ENCODE results near the gene MEX3D. TPM values are rescaled to one million over a fixed set of nuclear protein-coding genes. Genes with fewer than 3 reads are reported as not detected.

Gene MEX3D
- total and polyA plus RNA-seq, 2 donors (not counting 1 experiment from before 2014, with no cell fraction given): 0.73 to 3.0 TPM

DNA sequence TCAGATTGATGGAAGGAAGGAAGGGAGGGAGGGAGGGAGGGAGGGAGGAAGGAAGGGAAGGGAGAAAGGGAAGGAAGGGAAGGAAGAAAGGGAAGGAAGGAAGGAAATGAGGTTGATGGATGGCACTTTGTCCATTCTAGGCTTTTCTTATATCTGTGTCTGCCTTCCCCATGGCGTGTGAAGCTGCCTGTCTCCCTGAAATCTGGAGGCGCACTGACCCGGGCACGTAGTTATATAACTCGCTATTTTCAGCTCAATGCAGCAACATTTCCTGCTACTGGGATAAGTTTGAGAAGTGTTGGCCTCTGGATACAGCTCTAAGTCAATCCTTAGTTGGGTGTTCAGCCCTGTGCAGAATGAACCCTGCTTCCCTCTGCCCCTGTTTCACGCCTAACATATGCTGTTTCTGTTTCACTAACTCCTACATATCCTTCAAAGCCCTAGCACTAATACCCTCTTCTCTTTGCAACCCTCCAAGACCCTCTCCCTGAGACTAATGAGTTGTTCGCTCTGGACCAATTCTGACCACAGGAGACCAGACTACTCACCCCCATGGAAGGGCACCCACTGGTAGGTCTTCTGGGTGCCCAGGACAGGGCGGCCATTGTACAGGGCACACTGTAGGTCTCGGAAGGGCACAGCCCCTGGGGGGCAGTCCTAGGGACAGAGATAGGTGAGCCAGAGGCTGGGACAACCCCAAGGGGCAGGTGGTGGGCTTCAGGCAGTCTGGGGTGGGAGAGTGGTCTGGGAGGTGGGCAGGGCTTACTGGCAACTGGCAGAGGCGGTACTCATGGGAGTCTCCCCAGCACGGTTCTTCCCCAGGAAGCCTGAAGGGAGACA is 58.3 kb downstream of the MEX3D start:
- peaks cover 0 to 56% (median 7%) of the 10 kb centered on the region in 3 donors for H3K9me3 ChIP-seq (ENCODE audit: control extremely low read depth in 1 of 3, control insufficient read depth in 2 of 3, insufficient read depth in 1 of 3, low read length in 2 of 3)
- Mint-ChIP-seq H3K27me3 (peaks cover 38% of the 10 kb centered on the region), H3K9me3 (ENCODE audit: insufficient read depth) (no peaks in the 10 kb centered on the region), H3K27ac (no peak overlapping the region), H3K4me1 (peaks cover 11% of the 10 kb centered on the region), H3K4me3 (no peak overlapping the region)
- H3K4me1 ChIP-seq (ENCODE audit: control insufficient read depth in 2 of 2, insufficient read depth in 2 of 2, low read length in 2 of 2): peaks cover 21 to 22% of the 10 kb centered on the region in 2 donors
- DNase-seq (no peak), ATAC-seq (ENCODE audit: low read depth) (no peak)
- H3K4me3 ChIP-seq (ENCODE audit: control extremely low read depth in 1 of 5, extremely low read depth in 1 of 5, insufficient read depth in 1 of 5, low read depth in 2 of 5, low read length in 4 of 5): no peak overlapping the region
- no peak overlapping the region for H3K4me2 ChIP-seq (replicated peaks; ENCODE audit: low read depth, low read length, poor library complexity, severe bottlenecking)
- ChIA-PET POLR2A (interaction anchor here (0.6 kb wide), 1 partner anchor 429 kb away, joined by 5 read pairs; no protein-coding TSS in a partner anchor), CTCF (no interaction called here)
- no peaks in the 10 kb centered on the region for H3K79me2 ChIP-seq (ENCODE audit: control insufficient read depth, insufficient read depth, low read length)
- intact Hi-C loops (cut with micrococcal nuclease): no loop called here
- 55% methylated on average over 6 of the region's 11 CpGs for WGBS (ENCODE audit: insufficient coverage)
- no peak overlapping the region for H3K27ac ChIP-seq (ENCODE audit: low read length in 2 of 2)
- H2AFZ ChIP-seq (ENCODE audit: insufficient read depth, low read depth, low read length, poor library complexity, severe bottlenecking): no peak overlapping the region
- H4K20me1 ChIP-seq (ENCODE audit: control insufficient read depth, insufficient read depth, low read length, poor library complexity, severe bottlenecking): no peaks in the 10 kb centered on the region
- H3K9ac ChIP-seq (ENCODE audit: low read length): no peak overlapping the region
- H3K27me3 ChIP-seq (replicated peaks in 1 of 4; ENCODE audit: control extremely low read depth in 1 of 4, control insufficient read depth in 3 of 4, insufficient read depth in 4 of 4, low read length in 3 of 4): peaks cover 0 to 76% (median 16%) of the 10 kb centered on the region in 4 experiments
- H3K36me3 ChIP-seq (replicated peaks in 1 of 2; ENCODE audit: control extremely low read depth in 1 of 2, control insufficient read depth in 1 of 2, extremely low read depth in 1 of 2, insufficient read depth in 2 of 2, low read length in 1 of 2): no peaks in the 10 kb centered on the region
- TF ChIP-seq, protein P1, sequence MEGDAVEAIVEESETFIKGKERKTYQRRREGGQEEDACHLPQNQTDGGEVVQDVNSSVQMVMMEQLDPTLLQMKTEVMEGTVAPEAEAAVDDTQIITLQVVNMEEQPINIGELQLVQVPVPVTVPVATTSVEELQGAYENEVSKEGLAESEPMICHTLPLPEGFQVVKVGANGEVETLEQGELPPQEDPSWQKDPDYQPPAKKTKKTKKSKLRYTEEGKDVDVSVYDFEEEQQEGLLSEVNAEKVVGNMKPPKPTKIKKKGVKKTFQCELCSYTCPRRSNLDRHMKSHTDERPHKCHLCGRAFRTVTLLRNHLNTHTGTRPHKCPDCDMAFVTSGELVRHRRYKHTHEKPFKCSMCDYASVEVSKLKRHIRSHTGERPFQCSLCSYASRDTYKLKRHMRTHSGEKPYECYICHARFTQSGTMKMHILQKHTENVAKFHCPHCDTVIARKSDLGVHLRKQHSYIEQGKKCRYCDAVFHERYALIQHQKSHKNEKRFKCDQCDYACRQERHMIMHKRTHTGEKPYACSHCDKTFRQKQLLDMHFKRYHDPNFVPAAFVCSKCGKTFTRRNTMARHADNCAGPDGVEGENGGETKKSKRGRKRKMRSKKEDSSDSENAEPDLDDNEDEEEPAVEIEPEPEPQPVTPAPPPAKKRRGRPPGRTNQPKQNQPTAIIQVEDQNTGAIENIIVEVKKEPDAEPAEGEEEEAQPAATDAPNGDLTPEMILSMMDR (IDR thresholded peaks at IDR 0.05): no peak
- no peak for TF ChIP-seq EZH2 (IDR thresholded peaks at IDR 0.05; ENCODE audit: borderline replicate concordance, insufficient read depth, low read depth, low read length, poor library complexity, severe bottlenecking)

DNA sequence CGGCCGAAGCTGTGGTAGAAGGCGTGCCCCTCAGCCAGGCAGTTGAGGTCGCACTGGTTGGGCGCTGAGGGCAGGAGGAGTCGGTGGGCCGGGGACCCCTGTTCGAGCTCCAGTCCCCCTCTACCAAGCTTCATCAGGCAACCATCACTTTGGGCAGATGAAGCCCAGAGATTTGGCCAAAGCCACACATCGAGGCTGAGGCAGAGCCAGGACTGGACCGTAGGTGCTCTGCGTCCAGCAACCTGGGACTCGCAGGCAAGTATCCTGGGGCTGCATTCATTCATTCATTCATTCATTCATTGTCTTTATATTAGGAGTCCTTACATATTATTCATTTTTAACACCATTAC is 59.6 kb downstream of the MEX3D start:
- WGBS (ENCODE audit: insufficient coverage): 29% methylated on average over 10 of the region's 12 CpGs
- Histone ChIP-seq H3K36me3 (replicated peaks in 1 of 2; ENCODE audit: control extremely low read depth in 1 of 2, control insufficient read depth in 1 of 2, extremely low read depth in 1 of 2, insufficient read depth in 2 of 2, low read length in 1 of 2) (no peaks in the 10 kb centered on the region), H3K9me3 (ENCODE audit: control extremely low read depth in 1 of 3, control insufficient read depth in 2 of 3, insufficient read depth in 1 of 3, low read length in 2 of 3) (peaks cover 0 to 58% (median 7%) of the 10 kb centered on the region in 3 donors), H3K27ac (ENCODE audit: low read length in 2 of 2) (no peak overlapping the region), H2AFZ (ENCODE audit: insufficient read depth, low read depth, low read length, poor library complexity, severe bottlenecking) (no peak overlapping the region), H3K4me1 (ENCODE audit: control insufficient read depth in 2 of 2, insufficient read depth in 2 of 2, low read length in 2 of 2) (peaks cover 16 to 22% of the 10 kb centered on the region in 2 donors), H3K4me2 (replicated peaks; ENCODE audit: low read depth, low read length, poor library complexity, severe bottlenecking) (peak overlapping the region; percentile 78), H3K27me3 (replicated peaks in 1 of 4; ENCODE audit: control extremely low read depth in 1 of 4, control insufficient read depth in 3 of 4, insufficient read depth in 4 of 4, low read length in 3 of 4) (peaks cover 0 to 76% (median 18%) of the 10 kb centered on the region in 4 experiments), H4K20me1 (ENCODE audit: control insufficient read depth, insufficient read depth, low read length, poor library complexity, severe bottlenecking) (no peaks in the 10 kb centered on the region), H3K4me3 (ENCODE audit: control extremely low read depth in 1 of 5, extremely low read depth in 1 of 5, insufficient read depth in 1 of 5, low read depth in 2 of 5, low read length in 4 of 5) (no peak overlapping the region), H3K79me2 (ENCODE audit: control insufficient read depth, insufficient read depth, low read length) (no peaks in the 10 kb centered on the region), H3K9ac (ENCODE audit: low read length) (no peak overlapping the region)
- ChIA-PET CTCF (no interaction called here), POLR2A (no interaction called here)
- ATAC-seq (ENCODE audit: low read depth) (no peak), DNase-seq (no peak)
- TF ChIP-seq, protein P1 (IDR thresholded peaks at IDR 0.05): no peak
- TF ChIP-seq EZH2 (IDR thresholded peaks at IDR 0.05; ENCODE audit: borderline replicate concordance, insufficient read depth, low read depth, low read length, poor library complexity, severe bottlenecking): no peak
- H3K9me3 Mint-ChIP-seq (ENCODE audit: insufficient read depth): no peaks in the 10 kb centered on the region
- intact Hi-C loops (cut with micrococcal nuclease): loop anchor here (1.0 kb wide), 1 partner anchor 18 kb away; the partner anchor contains the start of gene PCSK4
- H3K27me3 Mint-ChIP-seq: peaks cover 41% of the 10 kb centered on the region
- H3K27ac Mint-ChIP-seq: no peak overlapping the region
- peak overlapping the region; percentile 33 for H3K4me3 Mint-ChIP-seq
- peaks cover 12% of the 10 kb centered on the region for H3K4me1 Mint-ChIP-seq
